ENCODE results near the gene GMDS. TPM values are rescaled to one million over a fixed set of nuclear protein-coding genes. Genes with fewer than 3 reads are reported as not detected.

Gene GMDS
- total RNA-seq, 1 experiment from 2014 or later, result 9.7 TPM

DNA sequence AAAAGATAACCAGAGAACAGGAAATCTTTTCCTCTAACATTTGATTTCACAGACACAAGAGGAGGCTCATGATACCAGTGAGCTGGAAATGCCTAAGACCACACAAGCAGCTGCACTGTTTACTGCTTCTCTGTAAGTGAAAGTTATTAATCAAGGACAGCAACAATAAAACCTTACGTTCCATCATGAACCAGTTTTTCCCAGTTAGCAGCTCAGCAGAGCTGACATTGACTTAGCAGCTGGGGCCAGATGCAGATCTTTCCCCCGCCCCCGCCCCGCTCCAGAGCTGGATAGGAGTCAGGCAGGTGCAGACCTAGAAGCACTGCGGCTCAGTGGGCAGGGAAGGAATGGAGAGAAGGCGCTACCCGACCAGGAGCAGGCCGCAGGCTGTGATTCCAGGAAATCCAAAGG is 275.2 kb downstream of the GMDS start:
- 0 out of 2 replicates have a peak, but pooled peaks cover 5% of the 10 kb centered on the region for H4K20me1 ChIP-seq (ENCODE audit: insufficient read depth, low read depth, low read length)
- no peak overlapping the region for H3K27ac ChIP-seq (ENCODE audit: low read length)
- H3K4me1 ChIP-seq (ENCODE audit: low read length), result no peaks in the 10 kb centered on the region
- H3K4me3 ChIP-seq (ENCODE audit: low read length), result no peak overlapping the region
- H2AFZ ChIP-seq (ENCODE audit: low read length), result no peak overlapping the region
- DNase-seq, result no peak
- H3K9me2 ChIP-seq (replicated peaks; ENCODE audit: insufficient read depth, low read length), result no peaks in the 10 kb centered on the region
- no peak overlapping the region for H3K9ac ChIP-seq (ENCODE audit: low read length)
- no peaks in the 10 kb centered on the region for H3K79me2 ChIP-seq (ENCODE audit: low read length)
- no peaks in the 10 kb centered on the region for H3K36me3 ChIP-seq (ENCODE audit: insufficient read depth, low read length)
- no peaks in the 10 kb centered on the region for H3K9me3 ChIP-seq (ENCODE audit: low read length)
- no peaks in the 10 kb centered on the region for H3K27me3 ChIP-seq (ENCODE audit: low read length)
- no peak overlapping the region for H3K4me2 ChIP-seq (ENCODE audit: low read depth, low read length, poor library complexity, severe bottlenecking)

- H3K9me3 ChIP-seq (ENCODE audit: low read length), result no peaks in the 10 kb centered on the region
- no peak overlapping the region for H3K9ac ChIP-seq (ENCODE audit: low read length)
- no peaks in the 10 kb centered on the region for H3K36me3 ChIP-seq (ENCODE audit: insufficient read depth, low read length)
- H4K20me1 ChIP-seq (ENCODE audit: insufficient read depth, low read depth, low read length), result no peaks in the 10 kb centered on the region
- no peak for DNase-seq
- no peak overlapping the region for H3K4me3 ChIP-seq (ENCODE audit: low read length)
- H2AFZ ChIP-seq (ENCODE audit: low read length), result no peak overlapping the region
- no peak overlapping the region for H3K27ac ChIP-seq (ENCODE audit: low read length)
- no peaks in the 10 kb centered on the region for H3K4me1 ChIP-seq (ENCODE audit: low read length)
- H3K4me2 ChIP-seq (ENCODE audit: low read depth, low read length, poor library complexity, severe bottlenecking), result no peak overlapping the region
- no peaks in the 10 kb centered on the region for H3K79me2 ChIP-seq (ENCODE audit: low read length)
- no peaks in the 10 kb centered on the region for H3K27me3 ChIP-seq (ENCODE audit: low read length)
- no peaks in the 10 kb centered on the region for H3K9me2 ChIP-seq (replicated peaks; ENCODE audit: insufficient read depth, low read length)
These were observed 278.7 kb downstream of the GMDS start for GRCh38 chr6:1966713-1967112.

DNA sequence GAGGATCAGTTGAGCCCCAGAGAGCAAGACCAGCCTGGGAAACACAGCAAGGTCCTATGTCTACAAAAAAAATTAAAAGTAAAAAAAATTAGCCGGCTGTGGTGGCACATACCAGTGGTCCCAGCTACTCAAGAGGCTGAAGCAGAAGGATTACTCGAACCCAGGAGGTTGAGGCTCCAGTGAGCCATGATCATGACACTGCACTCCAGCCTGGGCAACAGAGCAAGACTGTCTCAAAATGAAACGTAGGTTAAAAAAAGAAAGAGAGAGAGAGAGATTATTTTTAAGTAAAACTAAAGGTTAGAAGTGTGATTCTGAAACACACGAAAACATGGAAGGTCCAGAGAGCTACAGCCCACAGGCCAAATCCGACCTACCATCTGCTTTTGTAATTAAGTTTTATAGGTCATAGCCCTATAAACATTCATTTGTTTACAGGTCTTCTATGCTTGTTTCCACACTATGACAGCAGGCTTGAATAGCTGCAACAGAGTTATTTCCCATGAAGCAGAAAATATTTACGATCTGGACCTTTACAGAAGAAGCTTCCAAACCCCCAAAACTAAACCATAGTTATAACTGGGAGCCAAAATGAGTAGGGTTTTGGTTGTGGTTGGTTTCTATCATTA is 279.7 kb downstream of the GMDS start:
- no peak for DNase-seq
- Histone ChIP-seq H2AFZ (ENCODE audit: low read length) (no peak overlapping the region), H3K9me3 (ENCODE audit: low read length) (no peaks in the 10 kb centered on the region), H3K27ac (ENCODE audit: low read length) (no peak overlapping the region), H3K4me3 (ENCODE audit: low read length) (no peak overlapping the region), H3K27me3 (ENCODE audit: low read length) (no peaks in the 10 kb centered on the region), H3K9me2 (replicated peaks; ENCODE audit: insufficient read depth, low read length) (no peaks in the 10 kb centered on the region), H3K9ac (ENCODE audit: low read length) (no peak overlapping the region), H3K36me3 (ENCODE audit: insufficient read depth, low read length) (no peaks in the 10 kb centered on the region), H3K4me2 (ENCODE audit: low read depth, low read length, poor library complexity, severe bottlenecking) (no peak overlapping the region), H3K79me2 (ENCODE audit: low read length) (no peaks in the 10 kb centered on the region), H4K20me1 (ENCODE audit: insufficient read depth, low read depth, low read length) (no peaks in the 10 kb centered on the region), H3K4me1 (ENCODE audit: low read length) (no peaks in the 10 kb centered on the region)

DNA sequence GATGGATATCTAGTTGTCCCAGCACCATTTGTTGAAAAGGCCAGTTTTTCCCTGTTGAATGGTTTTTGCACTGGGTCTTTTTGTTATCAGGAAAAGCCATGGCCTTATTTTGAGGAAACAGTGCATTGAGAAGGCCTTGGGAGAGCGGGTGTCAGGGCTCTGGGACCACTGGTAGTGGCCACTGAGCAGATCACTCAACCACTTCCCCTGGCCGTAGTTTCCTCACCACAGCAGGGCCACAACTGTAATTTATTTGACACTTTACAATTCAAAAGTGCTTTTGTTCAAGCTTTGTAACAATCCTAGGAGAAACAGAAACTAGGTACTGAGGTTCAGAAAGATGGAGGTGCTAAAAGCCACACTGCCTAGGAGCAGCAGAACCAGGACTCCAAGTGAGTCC is 281.8 kb downstream of the GMDS start:
- Histone ChIP-seq H3K36me3 (ENCODE audit: insufficient read depth, low read length) (no peaks in the 10 kb centered on the region), H3K4me2 (ENCODE audit: low read depth, low read length, poor library complexity, severe bottlenecking) (no peak overlapping the region), H3K9me2 (replicated peaks; ENCODE audit: insufficient read depth, low read length) (no peaks in the 10 kb centered on the region), H3K27ac (ENCODE audit: low read length) (no peak overlapping the region), H4K20me1 (ENCODE audit: insufficient read depth, low read depth, low read length) (no peaks in the 10 kb centered on the region), H3K9ac (ENCODE audit: low read length) (no peak overlapping the region), H3K4me3 (ENCODE audit: low read length) (no peak overlapping the region), H3K27me3 (ENCODE audit: low read length) (no peaks in the 10 kb centered on the region), H3K9me3 (ENCODE audit: low read length) (no peaks in the 10 kb centered on the region), H3K79me2 (ENCODE audit: low read length) (no peaks in the 10 kb centered on the region), H2AFZ (ENCODE audit: low read length) (no peak overlapping the region), H3K4me1 (ENCODE audit: low read length) (no peaks in the 10 kb centered on the region)
- DNase-seq, result no peak

- H3K27me3 ChIP-seq (ENCODE audit: low read length), result no peaks in the 10 kb centered on the region
- H3K4me2 ChIP-seq (ENCODE audit: low read depth, low read length, poor library complexity, severe bottlenecking), result no peak overlapping the region
- no peak overlapping the region for H2AFZ ChIP-seq (ENCODE audit: low read length)
- H3K4me1 ChIP-seq (ENCODE audit: low read length), result no peaks in the 10 kb centered on the region
- H3K9me3 ChIP-seq (ENCODE audit: low read length), result no peaks in the 10 kb centered on the region
- H3K36me3 ChIP-seq (ENCODE audit: insufficient read depth, low read length), result no peaks in the 10 kb centered on the region
- no peaks in the 10 kb centered on the region for H3K9me2 ChIP-seq (replicated peaks; ENCODE audit: insufficient read depth, low read length)
- no peak overlapping the region for H3K9ac ChIP-seq (ENCODE audit: low read length)
- H3K79me2 ChIP-seq (ENCODE audit: low read length), result no peaks in the 10 kb centered on the region
- no peak overlapping the region for H3K27ac ChIP-seq (ENCODE audit: low read length)
- H3K4me3 ChIP-seq (ENCODE audit: low read length), result no peak overlapping the region
- no peaks in the 10 kb centered on the region for H4K20me1 ChIP-seq (ENCODE audit: insufficient read depth, low read depth, low read length)
- no peak for DNase-seq
These were observed 283.2 kb downstream of the GMDS start for GRCh38 chr6:1962201-1962600.

DNA sequence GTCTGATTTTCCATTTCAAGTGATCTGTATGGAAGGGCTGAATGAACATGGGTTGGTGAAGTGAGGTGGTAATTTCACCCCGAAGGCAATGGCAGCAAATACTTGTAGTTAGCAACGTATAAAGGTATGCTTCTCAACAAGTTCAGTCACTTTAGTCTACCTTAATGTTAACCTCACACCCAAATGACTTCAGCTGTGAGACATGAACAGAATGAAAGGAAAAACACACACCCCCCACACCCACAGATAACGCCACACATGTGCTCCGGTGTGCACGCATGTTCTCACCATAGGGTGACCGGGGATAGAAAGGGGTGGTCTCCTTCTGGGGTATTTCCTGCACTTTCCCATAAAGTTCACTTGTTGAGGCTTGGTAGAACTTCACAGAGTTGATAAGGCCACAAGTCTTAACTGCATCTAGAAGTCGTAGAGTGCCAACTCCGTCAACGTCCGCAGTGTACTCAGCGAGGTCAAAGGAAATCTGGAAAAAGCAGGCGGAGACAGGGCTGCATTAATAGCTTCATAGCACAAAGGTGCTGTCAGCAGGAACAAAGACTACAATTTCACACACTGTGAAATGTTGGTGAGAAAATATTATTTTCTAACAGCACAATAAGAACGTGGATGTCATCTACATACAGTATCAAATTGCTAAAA is 284.8 kb downstream of the GMDS start:
- Histone ChIP-seq H2AFZ (ENCODE audit: low read length) (no peak overlapping the region), H3K9me3 (ENCODE audit: low read length) (no peaks in the 10 kb centered on the region), H3K4me2 (ENCODE audit: low read depth, low read length, poor library complexity, severe bottlenecking) (no peak overlapping the region), H3K4me1 (ENCODE audit: low read length) (no peaks in the 10 kb centered on the region), H3K27me3 (ENCODE audit: low read length) (no peaks in the 10 kb centered on the region), H3K9me2 (replicated peaks; ENCODE audit: insufficient read depth, low read length) (no peaks in the 10 kb centered on the region), H3K9ac (ENCODE audit: low read length) (no peak overlapping the region), H3K79me2 (ENCODE audit: low read length) (no peaks in the 10 kb centered on the region), H3K36me3 (ENCODE audit: insufficient read depth, low read length) (no peaks in the 10 kb centered on the region), H4K20me1 (ENCODE audit: insufficient read depth, low read depth, low read length) (no peaks in the 10 kb centered on the region), H3K27ac (ENCODE audit: low read length) (no peak overlapping the region), H3K4me3 (ENCODE audit: low read length) (no peak overlapping the region)
- DNase-seq, result no peak

- Histone ChIP-seq H3K4me2 (ENCODE audit: low read depth, low read length, poor library complexity, severe bottlenecking) (no peak overlapping the region), H3K27me3 (ENCODE audit: low read length) (no peaks in the 10 kb centered on the region), H4K20me1 (ENCODE audit: insufficient read depth, low read depth, low read length) (no peaks in the 10 kb centered on the region), H3K36me3 (ENCODE audit: insufficient read depth, low read length) (no peaks in the 10 kb centered on the region), H3K4me3 (ENCODE audit: low read length) (no peak overlapping the region), H3K9ac (ENCODE audit: low read length) (no peak overlapping the region), H3K79me2 (ENCODE audit: low read length) (no peaks in the 10 kb centered on the region), H3K9me3 (ENCODE audit: low read length) (no peaks in the 10 kb centered on the region), H3K4me1 (ENCODE audit: low read length) (no peaks in the 10 kb centered on the region), H3K9me2 (replicated peaks; ENCODE audit: insufficient read depth, low read length) (no peaks in the 10 kb centered on the region), H3K27ac (ENCODE audit: low read length) (no peak overlapping the region), H2AFZ (ENCODE audit: low read length) (no peak overlapping the region)
- DNase-seq, result no peak
These were observed 287.1 kb downstream of the GMDS start for GRCh38 chr6:1958257-1958656.

GRCh38 chr6:1957746-1958145 is 287.7 kb downstream of the GMDS start:
- no peaks in the 10 kb centered on the region for H4K20me1 ChIP-seq (ENCODE audit: insufficient read depth, low read depth, low read length)
- no peak overlapping the region for H3K27ac ChIP-seq (ENCODE audit: low read length)
- H3K27me3 ChIP-seq (ENCODE audit: low read length), result no peaks in the 10 kb centered on the region
- no peak for DNase-seq
- no peaks in the 10 kb centered on the region for H3K4me1 ChIP-seq (ENCODE audit: low read length)
- H3K79me2 ChIP-seq (ENCODE audit: low read length), result no peaks in the 10 kb centered on the region
- no peak overlapping the region for H2AFZ ChIP-seq (ENCODE audit: low read length)
- H3K9me2 ChIP-seq (replicated peaks; ENCODE audit: insufficient read depth, low read length), result no peaks in the 10 kb centered on the region
- no peaks in the 10 kb centered on the region for H3K9me3 ChIP-seq (ENCODE audit: low read length)
- H3K4me3 ChIP-seq (ENCODE audit: low read length), result no peak overlapping the region
- no peaks in the 10 kb centered on the region for H3K36me3 ChIP-seq (ENCODE audit: insufficient read depth, low read length)
- H3K4me2 ChIP-seq (ENCODE audit: low read depth, low read length, poor library complexity, severe bottlenecking), result no peak overlapping the region
- H3K9ac ChIP-seq (ENCODE audit: low read length), result no peak overlapping the region
